ENCODE data around the gene DCAF4. TPM values are rescaled to one million over a fixed set of nuclear protein-coding genes. Genes with fewer than 3 reads are reported as not detected.

The DCAF4 gene
- total RNA-seq, 4 donors from 2014 or later, result 11.2 to 49.5 (median 27.6) TPM

DNA sequence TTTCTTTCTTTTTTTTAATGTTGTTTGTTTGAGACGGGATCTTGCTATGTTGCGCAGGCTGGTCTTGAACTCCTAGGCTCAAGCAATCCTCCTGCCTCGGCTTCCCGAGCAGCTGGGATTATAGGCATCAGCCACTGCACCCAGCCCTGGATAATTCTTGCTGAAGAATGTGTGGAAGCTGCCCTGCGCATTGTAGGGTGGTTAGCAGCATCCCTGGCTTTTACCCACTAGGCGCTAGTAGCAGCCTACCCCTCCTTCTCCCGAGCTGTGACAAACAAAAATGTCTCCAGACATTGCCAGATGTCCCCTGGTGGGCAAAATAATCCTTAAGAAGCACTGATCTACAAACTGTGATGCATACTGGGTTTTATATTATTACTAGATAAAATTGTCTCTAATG, 6.6 kb downstream of the DCAF4 start:
- no peaks in the 10 kb centered on the region for H3K27me3 ChIP-seq
- TF ChIP-seq, protein P1, sequence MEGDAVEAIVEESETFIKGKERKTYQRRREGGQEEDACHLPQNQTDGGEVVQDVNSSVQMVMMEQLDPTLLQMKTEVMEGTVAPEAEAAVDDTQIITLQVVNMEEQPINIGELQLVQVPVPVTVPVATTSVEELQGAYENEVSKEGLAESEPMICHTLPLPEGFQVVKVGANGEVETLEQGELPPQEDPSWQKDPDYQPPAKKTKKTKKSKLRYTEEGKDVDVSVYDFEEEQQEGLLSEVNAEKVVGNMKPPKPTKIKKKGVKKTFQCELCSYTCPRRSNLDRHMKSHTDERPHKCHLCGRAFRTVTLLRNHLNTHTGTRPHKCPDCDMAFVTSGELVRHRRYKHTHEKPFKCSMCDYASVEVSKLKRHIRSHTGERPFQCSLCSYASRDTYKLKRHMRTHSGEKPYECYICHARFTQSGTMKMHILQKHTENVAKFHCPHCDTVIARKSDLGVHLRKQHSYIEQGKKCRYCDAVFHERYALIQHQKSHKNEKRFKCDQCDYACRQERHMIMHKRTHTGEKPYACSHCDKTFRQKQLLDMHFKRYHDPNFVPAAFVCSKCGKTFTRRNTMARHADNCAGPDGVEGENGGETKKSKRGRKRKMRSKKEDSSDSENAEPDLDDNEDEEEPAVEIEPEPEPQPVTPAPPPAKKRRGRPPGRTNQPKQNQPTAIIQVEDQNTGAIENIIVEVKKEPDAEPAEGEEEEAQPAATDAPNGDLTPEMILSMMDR (IDR thresholded peaks at IDR 0.05), result no peak
- TF ChIP-seq POLR2A (IDR thresholded peaks at IDR 0.05), result no peak
- no peaks in the 10 kb centered on the region for H3K4me1 ChIP-seq
- H3K36me3 ChIP-seq, result peaks cover 0 to 3% (median 0%) of the 10 kb centered on the region in 3 donors
- no peaks in the 10 kb centered on the region for H3K9me3 ChIP-seq
- no peak for DNase-seq
- H3K27ac ChIP-seq, result no peak overlapping the region
- H3K4me3 ChIP-seq, result no peak overlapping the region

DNA sequence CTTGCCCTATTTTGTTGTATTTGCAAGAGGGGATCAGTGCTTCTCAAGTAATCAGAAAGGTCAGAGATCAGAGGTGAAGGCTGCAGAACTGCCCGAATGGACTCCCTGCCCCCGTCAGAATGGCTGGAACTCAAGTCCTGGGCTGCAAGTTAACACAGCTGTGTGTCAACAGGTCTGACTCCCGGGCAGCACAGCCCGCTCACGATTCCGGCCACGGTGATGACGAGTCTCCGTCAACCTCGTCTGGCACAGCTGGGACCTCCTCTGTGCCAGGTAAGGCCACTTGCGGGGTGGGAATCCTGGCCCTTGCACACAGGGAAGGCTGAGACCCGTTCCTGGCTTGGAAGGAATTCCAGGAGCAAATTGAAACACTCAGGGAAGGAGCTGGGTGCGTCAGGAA, 13.4 kb downstream of the DCAF4 start:
- Histone ChIP-seq H3K4me1 (no peaks in the 10 kb centered on the region), H3K9me3 (no peaks in the 10 kb centered on the region), H3K36me3 (peaks cover 0 to 56% (median 0%) of the 10 kb centered on the region in 3 donors), H3K4me3 (no peak overlapping the region), H3K27me3 (no peaks in the 10 kb centered on the region), H3K27ac (no peak overlapping the region)
- TF ChIP-seq, protein P1 (IDR thresholded peaks at IDR 0.05), result no peak
- TF ChIP-seq POLR2A (IDR thresholded peaks at IDR 0.05), result no peak
- no peak for DNase-seq

DNA sequence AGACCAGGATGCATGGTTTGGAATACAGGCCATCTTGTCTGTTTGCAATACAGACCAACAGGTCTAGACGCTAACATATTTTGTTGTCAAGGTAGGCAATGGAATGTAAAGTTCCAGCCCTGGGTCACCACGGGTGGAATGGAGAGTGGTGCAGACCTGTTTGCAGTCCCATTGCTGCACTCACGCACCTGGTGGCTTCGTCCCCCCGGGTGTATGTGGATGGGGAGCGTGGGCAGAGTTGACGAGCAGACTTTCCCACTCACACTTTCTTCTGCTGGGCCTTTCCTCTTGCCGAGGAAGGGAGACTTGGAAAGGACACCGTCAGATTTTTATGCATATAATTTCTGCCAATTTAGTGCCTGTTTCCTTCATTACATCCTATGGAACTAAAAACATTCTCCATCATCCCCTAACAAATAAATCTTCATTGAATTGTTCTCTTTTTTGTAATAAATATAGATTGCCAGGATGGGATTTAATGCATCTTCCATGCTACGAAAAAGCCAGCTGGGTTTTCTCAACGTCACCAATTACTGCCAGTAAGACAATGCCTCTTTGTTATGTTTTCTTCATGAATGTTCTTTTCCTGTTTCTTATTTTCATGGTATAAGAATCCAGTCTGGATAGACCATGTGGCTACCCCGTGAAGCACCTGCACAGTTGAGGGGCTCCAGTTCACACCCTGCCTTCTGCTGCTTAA, 15.2 kb downstream of the DCAF4 start:
- H3K36me3 ChIP-seq, result peaks cover 0 to 59% (median 0%) of the 10 kb centered on the region in 3 donors
- no peak overlapping the region for H3K27ac ChIP-seq
- TF ChIP-seq, protein P1 (IDR thresholded peaks at IDR 0.05), result no peak
- TF ChIP-seq POLR2A (IDR thresholded peaks at IDR 0.05), result no peak
- H3K4me1 ChIP-seq, result no peaks in the 10 kb centered on the region
- no peaks in the 10 kb centered on the region for H3K27me3 ChIP-seq
- no peak for DNase-seq
- no peak overlapping the region for H3K4me3 ChIP-seq
- no peaks in the 10 kb centered on the region for H3K9me3 ChIP-seq

DNA sequence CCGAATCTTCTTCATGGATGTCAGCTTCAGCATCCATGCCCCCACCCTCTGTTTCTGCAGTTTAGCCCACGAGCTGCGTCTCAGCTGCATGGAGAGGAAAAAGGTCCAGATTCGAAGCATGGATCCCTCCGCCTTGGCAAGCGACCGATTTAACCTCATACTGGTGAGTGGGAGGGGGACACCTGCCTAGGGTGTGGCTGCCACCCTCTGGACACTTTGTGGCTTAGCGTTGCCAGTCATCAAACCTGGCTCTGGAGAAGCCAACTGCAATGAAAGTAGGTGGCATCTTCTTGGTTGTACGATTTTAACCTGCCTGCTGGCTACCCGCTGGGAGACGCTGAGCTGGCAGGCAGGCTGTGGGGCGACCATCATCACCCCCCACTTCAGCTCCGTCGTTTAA, 16.7 kb downstream of the DCAF4 start:
- DNase-seq, result no peak
- H3K27me3 ChIP-seq, result no peaks in the 10 kb centered on the region
- H3K4me1 ChIP-seq, result no peaks in the 10 kb centered on the region
- no peak overlapping the region for H3K27ac ChIP-seq
- peaks cover 0 to 67% (median 0%) of the 10 kb centered on the region in 3 donors for H3K36me3 ChIP-seq
- H3K9me3 ChIP-seq, result no peaks in the 10 kb centered on the region
- no peak for TF ChIP-seq POLR2A (IDR thresholded peaks at IDR 0.05)
- TF ChIP-seq, protein P1 (IDR thresholded peaks at IDR 0.05), result no peak
- H3K4me3 ChIP-seq, result no peak overlapping the region

DNA sequence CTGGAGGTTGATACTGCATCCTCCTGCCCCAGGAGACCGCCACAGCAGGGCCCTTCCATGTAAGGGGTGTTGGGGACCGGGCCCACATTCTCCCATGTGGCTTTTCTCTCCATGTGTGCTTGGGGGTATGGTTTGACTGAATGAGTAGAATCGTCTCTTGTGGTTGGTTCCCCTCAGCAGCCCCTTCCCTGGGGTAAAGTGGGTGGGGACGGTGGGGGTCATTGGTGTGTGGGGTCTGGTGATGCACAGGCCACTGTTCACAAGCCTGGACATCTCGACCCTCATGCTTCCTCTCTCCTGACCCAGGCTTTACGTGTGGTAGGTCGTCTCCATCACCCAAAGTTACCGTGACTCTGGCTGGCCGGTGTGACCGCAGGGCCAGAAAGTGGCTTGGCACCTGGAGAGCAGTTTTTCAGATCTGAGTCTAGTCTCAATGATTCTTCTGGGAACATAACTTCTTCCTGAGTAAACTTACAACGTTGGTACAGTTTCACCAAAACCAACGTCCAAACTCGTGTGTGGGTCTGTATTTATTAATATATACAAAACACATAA, 17.7 kb downstream of the DCAF4 start:
- Histone ChIP-seq H3K4me3 (no peak overlapping the region), H3K4me1 (no peaks in the 10 kb centered on the region), H3K9me3 (no peaks in the 10 kb centered on the region), H3K27me3 (no peaks in the 10 kb centered on the region), H3K27ac (no peak overlapping the region), H3K36me3 (peaks cover 0 to 62% (median 0%) of the 10 kb centered on the region in 3 donors)
- TF ChIP-seq, protein P1 (IDR thresholded peaks at IDR 0.05), result no peak
- TF ChIP-seq POLR2A (IDR thresholded peaks at IDR 0.05), result no peak
- no peak for DNase-seq
